ENCODE results near the gene SLC25A20.

Gene SLC25A20

GRCh38 chr3:48898383-48899234 is at the start of gene SLC25A20:
TSS of gene SLC25A20 (minus strand) at chr3:48898882. CDS start at chr3:48898794, 88 bp downstream.
- Histone ChIP-seq H3K4me3 (ENCODE audit: low read length) (peak within 1 kb of the TSS; percentile 53), H2AFZ (ENCODE audit: low read depth, low read length) (peak within 1 kb of the TSS; percentile 89)

GRCh38 chr3:48945891-48946549 is 47.3 kb upstream of the SLC25A20 start:
- H3K4me3 ChIP-seq (ENCODE audit: low read length), result no peak overlapping the region
- H3K9me3 ChIP-seq (ENCODE audit: low read length), result peaks cover 2% of the 10 kb centered on the region
- H3K36me3 ChIP-seq (ENCODE audit: insufficient read depth, low read length), result peaks cover 5% of the 10 kb centered on the region
- H3K4me1 ChIP-seq (ENCODE audit: insufficient read depth, low read length), result no peaks in the 10 kb centered on the region
- H2AFZ ChIP-seq (ENCODE audit: low read depth, low read length), result no peak overlapping the region
- H3K27me3 ChIP-seq (ENCODE audit: insufficient read depth, low read length), result no peaks in the 10 kb centered on the region

More at GRCh38 chr3:48898383-48899234, at the start of gene SLC25A20:
- Histone ChIP-seq H3K36me3 (ENCODE audit: insufficient read depth, low read length) (no peaks in the 10 kb centered on the region), H3K27me3 (ENCODE audit: insufficient read depth, low read length) (no peaks in the 10 kb centered on the region), H3K4me1 (ENCODE audit: insufficient read depth, low read length) (peaks cover 5% of the 10 kb centered on the region), H3K9me3 (ENCODE audit: low read length) (no peaks in the 10 kb centered on the region)

- peaks cover 2% of the 10 kb centered on the region for H3K9me3 ChIP-seq (ENCODE audit: low read length)
- H3K4me3 ChIP-seq (ENCODE audit: low read length), result no peak overlapping the region
- no peak overlapping the region for H2AFZ ChIP-seq (ENCODE audit: low read depth, low read length)
- H3K36me3 ChIP-seq (ENCODE audit: insufficient read depth, low read length), result peaks cover 5% of the 10 kb centered on the region
- H3K27me3 ChIP-seq (ENCODE audit: insufficient read depth, low read length), result no peaks in the 10 kb centered on the region
- H3K4me1 ChIP-seq (ENCODE audit: insufficient read depth, low read length), result no peaks in the 10 kb centered on the region
Measured at GRCh38 chr3:48945432-48945831, 46.8 kb upstream of the SLC25A20 start.

GRCh38 chr3:48938689-48939088 is 40.0 kb upstream of the SLC25A20 start:
- Histone ChIP-seq H3K36me3 (ENCODE audit: insufficient read depth, low read length) (peaks cover 22% of the 10 kb centered on the region), H3K9me3 (ENCODE audit: low read length) (peaks cover 2% of the 10 kb centered on the region), H3K4me3 (ENCODE audit: low read length) (no peak overlapping the region), H2AFZ (ENCODE audit: low read depth, low read length) (no peak overlapping the region), H3K27me3 (ENCODE audit: insufficient read depth, low read length) (no peaks in the 10 kb centered on the region), H3K4me1 (ENCODE audit: insufficient read depth, low read length) (no peaks in the 10 kb centered on the region)

GRCh38 chr3:48938156-48938555 is 39.5 kb upstream of the SLC25A20 start:
- no peaks in the 10 kb centered on the region for H3K27me3 ChIP-seq (ENCODE audit: insufficient read depth, low read length)
- H3K9me3 ChIP-seq (ENCODE audit: low read length), result peaks cover 2% of the 10 kb centered on the region
- no peaks in the 10 kb centered on the region for H3K4me1 ChIP-seq (ENCODE audit: insufficient read depth, low read length)
- peaks cover 22% of the 10 kb centered on the region for H3K36me3 ChIP-seq (ENCODE audit: insufficient read depth, low read length)
- H2AFZ ChIP-seq (ENCODE audit: low read depth, low read length), result no peak overlapping the region
- no peak overlapping the region for H3K4me3 ChIP-seq (ENCODE audit: low read length)

GRCh38 chr3:48935530-48935929 is 36.8 kb upstream of the SLC25A20 start:
- Histone ChIP-seq H3K4me3 (ENCODE audit: low read length) (no peak overlapping the region), H3K9me3 (ENCODE audit: low read length) (peaks cover 6% of the 10 kb centered on the region), H2AFZ (ENCODE audit: low read depth, low read length) (no peak overlapping the region), H3K4me1 (ENCODE audit: insufficient read depth, low read length) (no peaks in the 10 kb centered on the region), H3K27me3 (ENCODE audit: insufficient read depth, low read length) (no peaks in the 10 kb centered on the region), H3K36me3 (ENCODE audit: insufficient read depth, low read length) (peaks cover 33% of the 10 kb centered on the region)

- H2AFZ ChIP-seq (ENCODE audit: low read depth, low read length), result no peak overlapping the region
- H3K27me3 ChIP-seq (ENCODE audit: insufficient read depth, low read length), result no peaks in the 10 kb centered on the region
- H3K4me1 ChIP-seq (ENCODE audit: insufficient read depth, low read length), result no peaks in the 10 kb centered on the region
- peaks cover 42% of the 10 kb centered on the region for H3K36me3 ChIP-seq (ENCODE audit: insufficient read depth, low read length)
- H3K9me3 ChIP-seq (ENCODE audit: low read length), result peaks cover 6% of the 10 kb centered on the region
- H3K4me3 ChIP-seq (ENCODE audit: low read length), result no peak overlapping the region
Measured at GRCh38 chr3:48934333-48934991, 35.8 kb upstream of the SLC25A20 start.

- H3K27me3 ChIP-seq (ENCODE audit: insufficient read depth, low read length), result no peaks in the 10 kb centered on the region
- H3K4me3 ChIP-seq (ENCODE audit: low read length), result no peak overlapping the region
- no peak overlapping the region for H2AFZ ChIP-seq (ENCODE audit: low read depth, low read length)
- H3K9me3 ChIP-seq (ENCODE audit: low read length), result peaks cover 6% of the 10 kb centered on the region
- H3K36me3 ChIP-seq (ENCODE audit: insufficient read depth, low read length), result peaks cover 58% of the 10 kb centered on the region
- H3K4me1 ChIP-seq (ENCODE audit: insufficient read depth, low read length), result no peaks in the 10 kb centered on the region
Measured at GRCh38 chr3:48931944-48932580, 33.4 kb upstream of the SLC25A20 start.

GRCh38 chr3:48930590-48930989 is 31.9 kb upstream of the SLC25A20 start:
- no peaks in the 10 kb centered on the region for H3K27me3 ChIP-seq (ENCODE audit: insufficient read depth, low read length)
- H3K4me3 ChIP-seq (ENCODE audit: low read length), result no peak overlapping the region
- H3K36me3 ChIP-seq (ENCODE audit: insufficient read depth, low read length), result peaks cover 66% of the 10 kb centered on the region
- no peaks in the 10 kb centered on the region for H3K4me1 ChIP-seq (ENCODE audit: insufficient read depth, low read length)
- H3K9me3 ChIP-seq (ENCODE audit: low read length), result peaks cover 4% of the 10 kb centered on the region
- no peak overlapping the region for H2AFZ ChIP-seq (ENCODE audit: low read depth, low read length)

GRCh38 chr3:48929358-48930035 is 30.8 kb upstream of the SLC25A20 start:
- no peaks in the 10 kb centered on the region for H3K4me1 ChIP-seq (ENCODE audit: insufficient read depth, low read length)
- peaks cover 4% of the 10 kb centered on the region for H3K9me3 ChIP-seq (ENCODE audit: low read length)
- peaks cover 59% of the 10 kb centered on the region for H3K36me3 ChIP-seq (ENCODE audit: insufficient read depth, low read length)

GRCh38 chr3:48928679-48929078 is 30.0 kb upstream of the SLC25A20 start:
- Histone ChIP-seq H2AFZ (ENCODE audit: low read depth, low read length) (no peak overlapping the region), H3K36me3 (ENCODE audit: insufficient read depth, low read length) (peaks cover 65% of the 10 kb centered on the region), H3K9me3 (ENCODE audit: low read length) (peaks cover 4% of the 10 kb centered on the region), H3K4me1 (ENCODE audit: insufficient read depth, low read length) (no peaks in the 10 kb centered on the region), H3K4me3 (ENCODE audit: low read length) (no peak overlapping the region), H3K27me3 (ENCODE audit: insufficient read depth, low read length) (no peaks in the 10 kb centered on the region)

More at GRCh38 chr3:48929358-48930035, 30.8 kb upstream of the SLC25A20 start:
- Histone ChIP-seq H2AFZ (ENCODE audit: low read depth, low read length) (no peak overlapping the region), H3K4me3 (ENCODE audit: low read length) (no peak overlapping the region), H3K27me3 (ENCODE audit: insufficient read depth, low read length) (no peaks in the 10 kb centered on the region)

- Histone ChIP-seq H3K4me3 (ENCODE audit: low read length) (no peak overlapping the region), H3K27me3 (ENCODE audit: insufficient read depth, low read length) (no peaks in the 10 kb centered on the region), H3K36me3 (ENCODE audit: insufficient read depth, low read length) (peaks cover 65% of the 10 kb centered on the region), H3K4me1 (ENCODE audit: insufficient read depth, low read length) (no peaks in the 10 kb centered on the region), H2AFZ (ENCODE audit: low read depth, low read length) (no peak overlapping the region), H3K9me3 (ENCODE audit: low read length) (peaks cover 2% of the 10 kb centered on the region)
Measured at GRCh38 chr3:48927928-48928327, 29.2 kb upstream of the SLC25A20 start.

All from neuron (in vitro differentiated cells).